ENCODE measurements around the gene CYP2A13.
"Not testable (repeated sequence)": the region's sequence is repeated elsewhere in the genome, so short reads cannot be mapped to it uniquely, and the experiment has no call there.

Gene CYP2A13

DNA sequence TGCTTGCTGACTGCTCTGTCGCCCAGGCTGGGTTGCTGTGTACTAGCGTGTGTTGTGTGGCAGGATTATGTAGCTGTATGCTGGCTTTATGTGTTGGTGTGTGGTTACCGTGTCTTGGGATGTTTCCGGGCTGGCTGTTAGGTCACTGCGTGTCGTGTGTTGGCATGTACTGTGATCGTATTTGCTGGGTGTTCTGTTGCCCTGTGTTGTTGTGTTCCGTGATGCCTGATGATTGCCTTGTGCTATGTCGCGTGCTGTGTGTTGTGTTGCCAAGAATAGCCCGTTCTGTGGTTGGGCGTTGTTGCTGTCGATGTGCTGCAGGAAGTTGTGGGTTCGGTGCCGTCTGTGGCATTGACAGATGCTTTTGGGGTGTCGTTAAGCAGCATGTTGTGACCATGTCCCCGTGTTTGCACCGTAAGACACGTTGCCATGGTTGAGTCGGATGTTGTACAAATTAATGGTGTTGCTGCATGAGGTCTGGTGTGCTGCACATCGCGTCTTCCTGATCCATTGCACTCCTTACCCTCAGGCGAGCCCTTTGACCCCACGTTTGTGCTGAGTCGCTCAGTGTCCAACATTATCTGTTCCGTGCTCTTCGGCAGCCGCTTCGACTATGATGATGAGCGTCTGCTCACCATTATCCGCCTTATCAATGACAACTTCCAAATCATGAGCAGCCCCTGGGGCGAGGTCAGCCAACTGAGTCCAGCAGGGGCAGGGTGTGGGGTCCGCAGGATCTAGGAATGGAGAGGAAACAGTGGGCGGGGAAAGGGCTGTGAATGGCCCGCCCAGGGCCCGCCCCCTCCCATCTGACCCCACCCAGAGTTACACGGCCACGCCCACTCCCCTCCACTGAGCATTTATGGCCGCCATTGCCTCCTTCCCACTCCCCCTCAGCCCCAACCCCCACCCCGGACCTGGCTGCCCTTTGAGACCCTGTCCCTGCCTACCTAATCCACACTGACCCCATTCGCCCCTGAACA is 33.0 kb downstream of the CYP2A13 start:
- not testable (repeated sequence) for DNase-seq

DNA sequence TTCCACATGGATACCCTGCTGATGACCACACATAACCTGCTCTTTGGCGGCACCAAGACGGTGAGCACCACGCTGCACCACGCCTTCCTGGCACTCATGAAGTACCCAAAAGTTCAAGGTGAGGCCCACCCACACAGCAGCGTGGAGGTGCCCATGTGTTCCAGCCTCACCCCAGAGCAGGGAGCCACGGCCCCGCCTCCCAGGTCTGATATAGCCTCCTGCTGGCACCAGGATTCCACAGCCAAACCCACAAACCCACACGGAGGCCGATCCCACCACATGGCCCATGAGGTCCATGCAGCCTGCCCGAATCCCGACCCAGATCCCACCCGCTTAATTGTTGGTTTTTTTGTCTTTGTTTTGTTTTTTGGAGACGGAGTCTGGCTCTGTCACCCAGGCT is 34.6 kb downstream of the CYP2A13 start:
- DNase-seq: not testable (repeated sequence)

DNA sequence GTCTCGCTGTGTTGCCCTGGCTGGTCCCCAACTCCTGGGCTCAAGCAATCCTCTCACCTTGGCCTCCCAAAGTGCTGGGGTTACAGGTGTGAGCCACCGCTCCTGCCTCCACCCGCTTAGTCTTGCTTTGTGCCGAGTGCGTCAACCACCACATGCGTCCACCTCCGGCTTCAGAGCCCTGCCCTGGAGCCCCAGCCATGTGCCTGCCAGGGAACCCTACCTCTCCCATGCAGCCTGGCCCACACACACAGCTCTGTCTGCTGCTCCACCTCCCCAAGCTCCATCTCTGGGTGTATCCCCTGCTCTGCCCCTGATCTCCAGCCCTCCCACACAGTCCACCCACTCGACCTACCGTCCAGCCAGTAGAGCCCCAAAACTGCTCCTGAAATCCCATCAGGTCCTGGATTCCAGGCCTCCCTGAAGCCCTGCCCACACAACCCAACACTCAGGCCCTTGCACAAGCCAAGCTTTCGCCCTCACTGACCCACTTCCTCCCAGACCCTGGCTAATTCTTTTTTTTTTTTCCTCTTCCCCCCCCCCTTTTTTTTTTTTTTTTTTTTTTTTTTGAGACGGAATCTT is 35.6 kb downstream of the CYP2A13 start:
- DNase-seq: no peak

DNA sequence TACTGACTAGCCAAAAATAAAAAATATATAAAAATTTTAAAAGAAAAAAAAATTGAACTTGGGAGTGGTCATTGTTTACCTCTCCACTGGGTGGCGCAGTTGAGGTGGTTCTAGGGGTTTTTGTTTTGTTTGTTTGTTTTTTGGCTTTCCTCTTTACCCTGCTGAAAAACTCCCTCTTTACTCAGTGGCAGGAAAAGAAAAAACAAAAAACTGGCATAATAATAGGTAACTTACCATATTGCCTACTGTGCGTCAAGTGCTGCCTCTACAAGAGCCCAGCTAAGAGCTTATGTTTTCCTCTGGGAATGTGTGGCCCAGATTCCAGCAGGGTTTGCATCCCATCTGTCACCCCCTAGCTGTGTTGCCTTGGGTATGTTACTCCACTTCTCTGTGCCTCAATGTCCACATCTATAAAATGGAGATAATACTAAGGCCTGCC is 38.5 kb downstream of the CYP2A13 start:
- DNase-seq: not testable (repeated sequence)

DNA sequence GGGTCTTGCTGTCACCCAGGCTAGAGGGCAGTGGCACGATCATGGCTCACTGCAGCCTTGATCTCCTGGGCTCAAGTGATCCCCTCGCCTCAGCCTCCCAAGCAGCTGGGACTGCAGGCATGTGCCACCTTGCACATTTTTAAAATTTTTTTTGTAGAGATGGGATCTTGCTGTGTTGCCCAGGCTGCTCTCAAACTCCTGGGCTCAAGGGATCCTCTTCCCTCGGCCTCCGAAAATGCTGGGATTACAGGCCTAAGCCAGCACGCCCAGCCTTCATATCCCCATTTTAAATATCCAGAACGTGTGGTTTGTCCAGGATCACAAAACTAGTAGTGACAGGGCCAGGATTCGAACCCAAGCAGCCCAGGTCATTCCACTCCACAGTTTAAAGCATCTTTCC is 39.1 kb downstream of the CYP2A13 start:
- not testable (repeated sequence) for DNase-seq

DNA sequence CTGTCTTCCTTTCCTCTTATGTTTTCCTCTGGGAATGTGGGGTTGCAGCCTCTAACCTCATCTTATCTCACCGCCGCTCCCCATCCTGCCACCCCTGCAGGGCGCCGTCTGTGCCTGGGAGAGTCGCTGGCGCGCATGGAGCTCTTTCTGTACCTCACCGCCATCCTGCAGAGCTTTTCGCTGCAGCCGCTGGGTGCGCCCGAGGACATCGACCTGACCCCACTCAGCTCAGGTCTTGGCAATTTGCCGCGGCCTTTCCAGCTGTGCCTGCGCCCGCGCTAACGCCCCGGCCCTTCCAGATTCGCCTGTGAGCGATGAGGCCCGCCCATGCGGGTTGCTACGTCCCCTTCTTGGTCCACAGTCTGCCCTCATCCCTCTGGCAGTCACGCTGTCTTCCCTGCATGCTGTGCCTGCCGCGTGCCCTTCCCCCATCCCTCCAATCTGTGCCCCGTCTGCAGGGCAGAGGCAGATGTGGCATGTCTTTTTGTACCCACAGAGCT is 39.6 kb downstream of the CYP2A13 start:
- peak; percentile 39 for DNase-seq

DNA sequence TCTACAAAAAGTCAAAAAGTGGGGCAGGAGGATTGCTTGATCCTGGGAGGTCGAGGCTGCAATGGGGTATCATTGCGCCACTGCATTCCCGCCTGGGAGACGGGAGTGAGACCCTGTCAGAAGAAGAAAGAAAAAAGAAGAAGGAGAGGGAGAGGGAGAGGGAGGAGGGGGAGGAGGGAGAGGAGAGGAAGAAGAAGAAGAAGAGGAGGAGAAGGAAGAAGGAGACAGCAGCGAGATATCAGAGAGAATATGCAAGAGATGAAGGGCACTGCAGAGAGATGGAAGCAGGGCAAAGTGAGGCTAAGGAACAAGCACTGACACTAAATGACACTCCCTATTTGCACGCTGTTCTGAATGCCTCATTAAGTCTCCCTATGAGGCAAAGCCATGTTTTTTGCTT is 40.4 kb downstream of the CYP2A13 start:
- no peak for DNase-seq

DNA sequence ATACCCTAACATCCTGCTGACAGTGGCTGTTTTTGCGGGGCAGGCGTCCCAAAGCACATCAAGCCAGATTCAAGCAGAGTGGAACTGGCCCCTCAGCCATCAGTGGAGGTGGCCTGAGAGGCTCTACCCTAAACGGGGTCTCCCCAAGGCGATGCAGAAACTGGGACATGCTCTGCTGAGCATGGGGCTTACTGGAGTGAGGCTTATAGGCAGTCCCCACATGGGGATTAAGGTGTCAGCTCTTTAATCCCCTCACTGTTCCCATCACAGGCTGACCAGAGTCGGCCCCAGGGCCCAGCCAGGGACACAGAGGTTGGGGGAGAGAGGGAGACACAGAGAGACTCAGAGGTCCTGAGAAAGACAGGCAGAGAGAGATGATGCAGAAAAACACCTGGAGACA is 42.9 kb downstream of the CYP2A13 start:
- no peak for DNase-seq

DNA sequence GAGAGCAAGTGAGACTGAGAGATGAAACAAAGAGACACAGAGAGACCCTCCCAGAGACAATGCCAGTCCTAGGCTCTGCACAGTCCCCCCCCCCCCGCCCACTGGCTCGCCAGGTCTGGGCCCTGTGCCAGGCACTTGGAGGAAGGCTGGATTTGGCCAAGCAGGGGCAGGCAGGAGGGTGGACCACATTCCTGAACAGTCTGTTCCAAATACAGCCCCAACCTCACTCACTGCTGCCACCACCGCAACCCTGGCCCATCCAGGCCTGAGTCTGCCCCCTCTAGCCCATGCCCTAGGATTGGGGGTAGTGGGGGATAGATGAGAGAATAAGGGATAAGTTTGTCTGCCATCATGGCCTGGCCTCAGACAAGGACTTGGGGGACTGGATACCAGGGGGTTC is 45.0 kb downstream of the CYP2A13 start:
- DNase-seq: no peak

DNA sequence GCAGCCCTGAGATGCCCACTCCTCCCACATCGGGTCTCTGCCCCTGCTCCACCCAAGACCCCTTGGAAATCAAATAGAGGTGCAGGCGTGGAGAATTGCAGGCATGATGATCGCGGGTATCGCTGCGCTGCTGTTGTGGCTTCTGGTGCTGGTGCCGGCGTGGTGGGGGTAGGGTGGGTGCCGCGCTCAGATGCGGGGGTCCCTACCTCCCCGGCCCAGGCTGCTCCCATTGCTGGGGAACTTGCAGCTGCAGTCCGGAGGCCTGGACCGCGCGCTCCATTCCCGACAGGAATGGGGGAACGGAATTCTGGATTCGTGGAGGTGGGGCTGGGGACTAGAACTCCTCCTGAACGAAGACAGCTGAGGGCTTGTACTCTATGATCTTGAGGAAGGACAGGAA is 46.4 kb downstream of the CYP2A13 start:
- DNase-seq: no peak

DNA sequence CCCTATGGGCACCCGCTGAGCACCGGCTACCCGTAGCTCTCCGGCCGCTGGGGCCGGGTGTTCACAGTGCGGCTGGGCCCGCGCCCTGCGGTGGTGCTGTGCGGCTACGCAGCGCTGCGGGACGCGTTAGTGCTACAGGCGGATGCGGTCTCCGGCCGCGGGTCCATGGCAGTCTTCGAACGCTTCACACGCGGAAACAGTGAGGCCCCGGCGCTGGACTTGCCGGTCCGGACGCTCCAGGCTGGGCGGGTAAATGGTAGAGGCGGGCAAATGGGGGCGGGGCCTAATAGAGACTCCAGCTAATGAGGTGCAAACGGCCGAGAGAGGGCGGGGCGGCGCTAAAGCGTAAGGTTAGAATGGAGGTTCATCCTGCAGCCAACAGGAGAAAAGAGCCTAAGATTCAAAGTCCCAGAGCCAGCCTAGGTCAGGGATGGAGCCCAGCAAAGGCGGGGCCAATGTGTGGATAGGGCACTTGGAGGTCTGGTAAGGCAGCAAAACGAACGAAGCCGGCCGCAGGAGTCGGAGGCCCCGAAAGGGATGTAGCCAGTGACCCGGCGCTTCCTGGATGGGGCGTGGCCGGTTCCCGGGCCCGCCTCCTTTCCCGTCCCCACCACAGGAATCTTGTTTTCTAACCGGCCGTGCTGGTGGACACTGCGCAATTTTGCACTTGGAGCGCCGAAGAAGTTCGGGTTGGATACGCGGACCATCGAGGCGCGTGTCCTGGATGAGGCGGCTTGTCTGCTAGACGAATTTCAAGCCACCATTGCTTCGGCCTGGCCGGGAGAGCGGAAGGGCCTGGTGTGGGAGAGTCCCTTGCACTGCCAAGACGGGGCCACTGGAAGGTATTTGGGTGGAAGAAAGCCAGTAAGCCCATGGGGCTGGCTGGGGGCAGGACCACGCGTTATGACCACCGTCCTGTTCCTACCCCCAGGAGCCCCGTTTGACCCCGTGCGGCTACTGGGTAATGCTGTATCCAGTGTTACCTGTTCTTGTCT is 47.4 kb downstream of the CYP2A13 start:
- not testable (repeated sequence) for DNase-seq

DNA sequence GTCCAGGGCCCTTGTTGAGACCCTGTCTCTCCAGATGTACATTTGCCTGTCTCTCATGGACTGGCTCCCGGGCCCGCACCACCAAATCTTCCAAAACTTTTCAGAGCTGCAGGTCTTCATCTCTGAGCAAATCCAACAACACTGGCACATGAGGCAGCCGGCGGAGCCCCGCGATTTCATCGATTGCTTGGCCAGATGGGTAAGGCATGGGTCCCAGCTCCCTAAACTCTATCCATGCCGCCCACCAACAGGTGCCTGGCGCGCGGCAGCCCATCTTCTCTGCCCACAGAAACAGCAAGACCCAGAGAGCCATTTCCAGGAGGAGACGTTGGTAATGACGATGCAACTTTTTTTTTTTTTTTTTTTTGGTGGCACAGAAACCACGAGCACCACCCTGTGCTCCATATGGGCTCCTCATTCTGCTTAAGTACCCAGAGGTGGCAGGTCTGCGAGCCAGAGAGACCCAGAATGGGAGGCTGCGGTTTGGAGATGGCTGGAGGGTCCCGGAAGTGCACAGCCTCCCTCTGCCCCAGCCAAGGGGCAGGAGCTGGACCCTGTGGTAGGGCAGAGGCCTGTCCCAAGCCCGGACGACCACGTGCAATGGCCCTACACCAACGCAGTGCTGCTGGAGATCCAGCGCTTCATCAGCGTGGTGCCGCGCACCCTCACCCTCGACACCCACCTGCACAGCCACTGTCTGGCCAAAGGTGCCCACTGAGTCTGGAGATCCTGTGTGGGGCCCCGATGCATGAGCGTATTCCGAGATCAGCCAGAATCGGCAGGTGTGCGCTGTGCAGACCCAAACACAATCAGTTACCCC is 48.6 kb downstream of the CYP2A13 start:
- DNase-seq: no peak

DNA sequence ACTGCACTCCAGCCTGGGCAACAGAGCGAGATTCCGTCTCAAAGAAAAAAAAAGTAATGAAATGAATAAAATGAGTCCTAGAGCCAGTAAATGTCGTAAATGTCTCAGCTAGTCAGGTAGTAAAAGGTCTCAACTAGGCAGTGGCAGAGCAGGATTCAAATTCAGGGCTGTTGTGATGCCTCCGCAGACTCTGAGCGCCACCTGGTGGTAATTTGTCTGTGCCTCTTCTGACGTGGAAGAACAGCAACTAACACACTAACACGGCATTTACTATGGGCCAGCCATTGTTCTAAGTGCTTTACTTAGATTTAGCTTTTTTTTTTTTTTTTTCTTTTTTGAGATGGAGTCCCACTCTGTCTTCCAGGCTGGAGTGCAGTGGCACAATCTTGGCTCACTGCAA is 56.2 kb downstream of the CYP2A13 start:
- DNase-seq: peak; percentile 28
